Measurements from ENCODE around the gene GAGE2A.
"Not testable (repeated sequence)": the region's sequence is repeated elsewhere in the genome, so short reads cannot be mapped to it uniquely, and the experiment has no call there.

The GAGE2A gene, protein sequence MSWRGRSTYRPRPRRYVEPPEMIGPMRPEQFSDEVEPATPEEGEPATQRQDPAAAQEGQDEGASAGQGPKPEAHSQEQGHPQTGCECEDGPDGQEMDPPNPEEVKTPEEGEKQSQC

DNA sequence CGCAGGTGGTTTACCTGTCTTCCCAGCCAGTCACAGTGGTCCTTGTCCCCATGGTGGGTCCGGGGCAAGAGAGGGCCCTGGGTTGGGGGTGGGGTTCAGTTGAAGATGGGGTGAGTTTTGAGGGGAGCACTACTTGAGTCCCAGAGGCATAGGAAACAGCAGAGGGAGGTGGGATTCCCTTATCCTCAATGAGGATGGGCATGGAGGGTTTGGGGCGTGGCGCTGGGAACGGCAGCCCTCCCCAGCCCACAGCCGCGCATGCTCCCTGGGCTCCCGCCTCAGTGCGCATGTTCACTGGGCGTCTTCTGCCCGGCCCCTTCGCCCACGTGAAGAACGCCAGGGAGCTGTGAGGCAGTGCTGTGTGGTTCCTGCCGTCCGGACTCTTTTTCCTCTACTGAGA is at the start of gene GAGE2A:
GAGE2A (plus strand) TSS at position 301 of the 400 bp plus-strand sequence. CDS start 1,155 bp downstream, outside the sequence.
- not testable (repeated sequence) for DNase-seq (ENCODE audit: low read depth)

DNA sequence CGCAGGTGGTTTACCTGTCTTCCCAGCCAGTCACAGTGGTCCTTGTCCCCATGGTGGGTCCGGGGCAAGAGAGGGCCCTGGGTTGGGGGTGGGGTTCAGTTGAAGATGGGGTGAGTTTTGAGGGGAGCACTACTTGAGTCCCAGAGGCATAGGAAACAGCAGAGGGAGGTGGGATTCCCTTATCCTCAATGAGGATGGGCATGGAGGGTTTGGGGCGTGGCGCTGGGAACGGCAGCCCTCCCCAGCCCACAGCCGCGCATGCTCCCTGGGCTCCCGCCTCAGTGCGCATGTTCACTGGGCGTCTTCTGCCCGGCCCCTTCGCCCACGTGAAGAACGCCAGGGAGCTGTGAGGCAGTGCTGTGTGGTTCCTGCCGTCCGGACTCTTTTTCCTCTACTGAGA is 47.9 kb upstream of the GAGE2A start, which contains the start of gene GAGE12D:
GAGE12D (plus strand) TSS at position 301 of the 400 bp plus-strand sequence. CDS start 1,155 bp downstream, outside the sequence.
- not testable (repeated sequence) for DNase-seq (ENCODE audit: low read depth)

DNA sequence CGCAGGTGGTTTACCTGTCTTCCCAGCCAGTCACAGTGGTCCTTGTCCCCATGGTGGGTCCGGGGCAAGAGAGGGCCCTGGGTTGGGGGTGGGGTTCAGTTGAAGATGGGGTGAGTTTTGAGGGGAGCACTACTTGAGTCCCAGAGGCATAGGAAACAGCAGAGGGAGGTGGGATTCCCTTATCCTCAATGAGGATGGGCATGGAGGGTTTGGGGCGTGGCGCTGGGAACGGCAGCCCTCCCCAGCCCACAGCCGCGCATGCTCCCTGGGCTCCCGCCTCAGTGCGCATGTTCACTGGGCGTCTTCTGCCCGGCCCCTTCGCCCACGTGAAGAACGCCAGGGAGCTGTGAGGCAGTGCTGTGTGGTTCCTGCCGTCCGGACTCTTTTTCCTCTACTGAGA is 38.3 kb upstream of the GAGE2A start, which contains the start of gene GAGE12E:
GAGE12E (plus strand) TSS at position 301 of the 400 bp plus-strand sequence. CDS start 1,155 bp downstream, outside the sequence.
- DNase-seq (ENCODE audit: low read depth), result not testable (repeated sequence)

DNA sequence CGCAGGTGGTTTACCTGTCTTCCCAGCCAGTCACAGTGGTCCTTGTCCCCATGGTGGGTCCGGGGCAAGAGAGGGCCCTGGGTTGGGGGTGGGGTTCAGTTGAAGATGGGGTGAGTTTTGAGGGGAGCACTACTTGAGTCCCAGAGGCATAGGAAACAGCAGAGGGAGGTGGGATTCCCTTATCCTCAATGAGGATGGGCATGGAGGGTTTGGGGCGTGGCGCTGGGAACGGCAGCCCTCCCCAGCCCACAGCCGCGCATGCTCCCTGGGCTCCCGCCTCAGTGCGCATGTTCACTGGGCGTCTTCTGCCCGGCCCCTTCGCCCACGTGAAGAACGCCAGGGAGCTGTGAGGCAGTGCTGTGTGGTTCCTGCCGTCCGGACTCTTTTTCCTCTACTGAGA is 28.8 kb upstream of the GAGE2A start, which contains the start of gene GAGE12F:
GAGE12F (plus strand) TSS at position 301 of the 400 bp plus-strand sequence. CDS start 1,155 bp downstream, outside the sequence.
- DNase-seq (ENCODE audit: low read depth), result not testable (repeated sequence)

DNA sequence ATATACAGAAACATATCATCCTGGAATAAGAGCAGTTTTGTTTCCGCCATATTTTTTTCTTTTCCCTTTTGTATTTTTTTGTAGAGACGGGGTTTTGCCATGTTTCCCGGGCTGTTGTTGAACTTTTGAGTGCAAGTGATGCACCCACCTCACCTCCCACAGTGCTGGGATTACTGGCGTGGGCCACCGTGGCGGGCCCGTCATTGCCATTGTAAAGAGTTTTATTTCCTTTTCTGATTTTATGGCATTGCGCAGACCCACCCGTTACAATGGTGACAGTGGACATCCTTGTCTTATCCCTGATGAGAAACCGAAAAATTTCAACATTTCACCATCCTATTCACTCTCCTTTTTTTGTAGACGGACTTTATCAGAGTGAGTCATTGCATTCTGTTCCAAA is 20.6 kb upstream of the GAGE2A start:
- DNase-seq (ENCODE audit: low read depth), result not testable (repeated sequence)

DNA sequence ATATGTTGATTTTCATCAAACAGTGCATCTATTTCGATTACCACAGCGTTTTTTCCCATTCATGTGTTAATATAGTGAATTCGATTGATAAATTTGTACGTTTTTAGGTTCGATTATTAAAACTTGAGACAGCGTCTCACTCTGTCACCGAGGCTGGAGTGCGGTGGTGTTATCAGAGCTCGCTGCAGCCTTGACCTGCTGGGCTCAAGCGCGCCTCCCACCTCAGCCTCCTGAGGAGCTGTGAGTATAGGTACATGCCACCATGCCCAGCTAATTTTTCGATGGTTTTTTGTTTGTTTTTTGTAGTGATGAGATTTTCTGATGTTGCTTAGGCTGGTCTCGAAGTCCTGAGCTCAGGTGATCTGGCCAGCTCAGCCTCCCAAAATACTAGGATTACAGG is 20.1 kb upstream of the GAGE2A start:
- not testable (repeated sequence) for DNase-seq (ENCODE audit: low read depth)

DNA sequence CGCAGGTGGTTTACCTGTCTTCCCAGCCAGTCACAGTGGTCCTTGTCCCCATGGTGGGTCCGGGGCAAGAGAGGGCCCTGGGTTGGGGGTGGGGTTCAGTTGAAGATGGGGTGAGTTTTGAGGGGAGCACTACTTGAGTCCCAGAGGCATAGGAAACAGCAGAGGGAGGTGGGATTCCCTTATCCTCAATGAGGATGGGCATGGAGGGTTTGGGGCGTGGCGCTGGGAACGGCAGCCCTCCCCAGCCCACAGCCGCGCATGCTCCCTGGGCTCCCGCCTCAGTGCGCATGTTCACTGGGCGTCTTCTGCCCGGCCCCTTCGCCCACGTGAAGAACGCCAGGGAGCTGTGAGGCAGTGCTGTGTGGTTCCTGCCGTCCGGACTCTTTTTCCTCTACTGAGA is 19.2 kb upstream of the GAGE2A start, which contains the start of gene GAGE12G:
GAGE12G (plus strand) TSS at position 301 of the 400 bp plus-strand sequence. CDS start 1,155 bp downstream, outside the sequence.
- DNase-seq (ENCODE audit: low read depth), result not testable (repeated sequence)

DNA sequence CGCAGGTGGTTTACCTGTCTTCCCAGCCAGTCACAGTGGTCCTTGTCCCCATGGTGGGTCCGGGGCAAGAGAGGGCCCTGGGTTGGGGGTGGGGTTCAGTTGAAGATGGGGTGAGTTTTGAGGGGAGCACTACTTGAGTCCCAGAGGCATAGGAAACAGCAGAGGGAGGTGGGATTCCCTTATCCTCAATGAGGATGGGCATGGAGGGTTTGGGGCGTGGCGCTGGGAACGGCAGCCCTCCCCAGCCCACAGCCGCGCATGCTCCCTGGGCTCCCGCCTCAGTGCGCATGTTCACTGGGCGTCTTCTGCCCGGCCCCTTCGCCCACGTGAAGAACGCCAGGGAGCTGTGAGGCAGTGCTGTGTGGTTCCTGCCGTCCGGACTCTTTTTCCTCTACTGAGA is 9.6 kb upstream of the GAGE2A start, which contains the start of gene GAGE12H:
GAGE12H (plus strand) TSS at position 301 of the 400 bp plus-strand sequence. CDS start 1,155 bp downstream, outside the sequence.
- not testable (repeated sequence) for DNase-seq (ENCODE audit: low read depth)

DNA sequence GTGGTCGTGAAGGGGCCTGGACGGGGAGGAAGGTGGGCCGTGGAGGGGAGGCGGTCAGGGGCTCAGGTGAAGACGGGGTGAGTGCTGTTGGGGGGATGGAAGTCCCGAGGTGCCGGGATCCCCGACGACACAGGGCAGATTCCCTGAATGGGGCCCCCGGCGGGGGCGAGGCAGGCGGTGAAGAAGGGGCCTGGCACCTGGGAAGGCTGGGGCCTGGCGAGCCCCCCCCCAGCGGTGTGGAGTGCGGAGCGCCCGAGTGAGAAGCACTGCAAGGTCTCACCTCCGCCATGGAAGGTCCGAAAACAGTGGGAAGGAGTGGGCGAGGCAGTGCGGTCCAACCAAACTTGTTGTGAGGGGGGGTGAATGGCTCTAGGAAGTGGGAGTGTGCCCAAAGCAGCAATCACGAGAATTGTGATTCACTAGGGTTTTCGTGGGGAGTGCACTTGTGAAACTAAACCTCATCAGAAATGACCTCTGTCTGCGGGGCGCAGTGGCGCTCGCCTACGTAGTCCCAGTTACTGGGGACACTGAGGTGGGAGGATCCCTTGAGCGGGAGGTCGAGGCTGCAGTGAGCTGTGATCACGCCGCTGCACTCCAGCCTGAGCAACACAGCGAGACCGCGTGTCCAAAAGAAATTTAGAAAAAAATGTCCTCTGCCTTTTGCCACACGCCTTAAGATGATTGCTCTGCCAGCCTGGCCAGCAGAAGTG is 628 bp downstream of the GAGE2A start:
- DNase-seq (ENCODE audit: low read depth), result not testable (repeated sequence)

DNA sequence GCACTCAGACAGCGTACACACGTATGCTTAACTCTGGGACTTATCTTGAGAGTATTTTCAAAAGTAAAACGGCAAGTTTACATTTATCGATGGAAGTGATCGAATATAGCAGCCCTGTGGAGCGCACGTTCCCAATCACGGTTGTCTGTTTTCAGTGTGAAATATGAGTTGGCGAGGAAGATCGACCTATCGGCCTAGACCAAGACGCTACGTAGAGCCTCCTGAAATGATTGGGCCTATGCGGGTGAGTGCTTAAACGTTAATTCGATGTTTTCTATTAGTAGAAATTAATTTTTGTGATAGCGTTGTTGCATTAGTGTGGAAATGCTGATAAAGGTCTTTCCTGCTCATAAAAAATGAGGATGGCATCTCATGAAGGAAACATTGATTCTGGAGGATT is 1.2 kb downstream of the GAGE2A start:
- DNase-seq (ENCODE audit: low read depth), result not testable (repeated sequence)

DNA sequence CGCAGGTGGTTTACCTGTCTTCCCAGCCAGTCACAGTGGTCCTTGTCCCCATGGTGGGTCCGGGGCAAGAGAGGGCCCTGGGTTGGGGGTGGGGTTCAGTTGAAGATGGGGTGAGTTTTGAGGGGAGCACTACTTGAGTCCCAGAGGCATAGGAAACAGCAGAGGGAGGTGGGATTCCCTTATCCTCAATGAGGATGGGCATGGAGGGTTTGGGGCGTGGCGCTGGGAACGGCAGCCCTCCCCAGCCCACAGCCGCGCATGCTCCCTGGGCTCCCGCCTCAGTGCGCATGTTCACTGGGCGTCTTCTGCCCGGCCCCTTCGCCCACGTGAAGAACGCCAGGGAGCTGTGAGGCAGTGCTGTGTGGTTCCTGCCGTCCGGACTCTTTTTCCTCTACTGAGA is 9.4 kb downstream of the GAGE2A start, which contains the start of gene GAGE1:
GAGE1 (plus strand) TSS at position 301 of the 400 bp plus-strand sequence. CDS start 1,155 bp downstream, outside the sequence.
- DNase-seq (ENCODE audit: low read depth), result not testable (repeated sequence)

DNA sequence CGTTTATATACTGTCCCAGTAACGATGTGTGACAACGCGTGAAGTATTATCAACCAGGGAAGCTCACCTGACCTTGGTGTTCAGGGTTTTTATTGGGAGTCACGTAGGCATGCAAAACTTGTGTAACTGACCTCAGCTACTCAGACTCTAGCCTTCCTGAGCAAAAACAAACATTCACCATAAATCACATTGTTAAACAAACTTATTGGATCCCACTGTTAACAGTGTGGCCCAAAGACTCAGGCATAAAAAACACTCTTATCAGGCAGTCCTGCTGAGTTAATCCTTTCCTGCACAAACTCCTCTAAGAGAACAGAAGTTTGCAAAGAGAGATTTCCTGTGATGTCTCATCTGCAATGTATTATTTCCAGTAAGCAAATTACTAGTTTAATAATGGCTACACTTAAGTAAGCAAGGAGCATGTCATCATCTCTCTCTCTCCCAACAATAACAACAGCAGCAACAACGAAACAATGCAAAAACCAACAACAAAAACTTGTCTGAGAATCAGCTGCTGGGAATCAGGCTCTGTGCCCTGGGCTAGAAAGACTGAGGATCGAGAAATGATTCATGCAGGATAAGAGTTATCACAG is 21.5 kb downstream of the GAGE2A start:
- no peak for DNase-seq (ENCODE audit: low read depth)

DNA sequence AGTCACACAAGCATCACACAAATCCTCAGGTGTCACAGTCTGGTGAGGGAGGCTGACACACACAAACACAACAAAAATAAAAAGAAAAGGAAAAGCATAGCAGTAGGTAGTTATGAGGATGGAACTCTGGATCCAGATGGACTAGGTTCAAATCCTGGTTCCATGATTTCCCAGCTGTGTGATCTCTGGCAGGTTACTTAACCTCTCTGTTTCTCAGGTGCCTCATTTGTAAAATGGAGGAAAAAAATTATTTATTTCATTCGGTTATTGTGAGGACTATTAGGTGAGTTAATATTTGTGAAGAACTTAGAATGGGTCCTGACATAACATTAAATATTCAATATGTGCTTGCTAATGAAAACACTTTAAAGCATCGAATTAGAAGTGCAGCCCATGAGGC is 29.3 kb downstream of the GAGE2A start:
- no peak for DNase-seq (ENCODE audit: low read depth)

DNA sequence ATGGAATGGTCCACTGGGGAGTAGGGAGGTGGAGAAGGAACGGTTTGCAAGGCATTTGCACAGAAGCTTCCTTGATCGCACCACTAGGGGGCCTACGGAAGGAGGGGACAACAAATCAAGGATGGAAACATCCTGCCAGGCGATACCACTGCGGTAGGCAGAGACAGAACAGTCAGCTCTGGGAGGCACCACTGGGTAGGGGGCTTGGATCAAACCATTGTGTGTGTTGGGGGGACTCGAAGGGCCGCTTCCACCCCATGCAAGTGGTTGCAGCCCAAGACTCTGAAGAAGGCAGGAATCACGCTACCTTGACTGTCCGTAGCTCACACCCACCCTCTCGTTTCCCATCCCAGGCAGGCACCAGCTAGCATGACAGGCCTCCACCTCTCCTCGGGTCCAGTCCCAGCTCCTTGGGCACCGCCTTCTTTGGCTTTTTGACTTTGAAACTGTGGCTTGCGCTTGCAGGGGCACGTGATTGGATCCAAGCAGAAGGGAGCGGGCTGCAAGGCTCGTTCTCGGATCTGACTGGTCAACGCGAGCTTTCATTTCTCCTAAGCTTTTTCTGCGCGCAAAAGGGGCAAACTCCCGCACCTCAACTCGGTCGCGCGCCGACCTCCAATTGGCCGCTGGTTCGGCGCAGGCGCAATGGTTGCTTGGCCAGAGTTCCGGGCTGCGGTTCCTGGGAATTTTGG is 37.9 kb downstream of the GAGE2A start:
- DNase-seq (ENCODE audit: low read depth), result no peak

DNA sequence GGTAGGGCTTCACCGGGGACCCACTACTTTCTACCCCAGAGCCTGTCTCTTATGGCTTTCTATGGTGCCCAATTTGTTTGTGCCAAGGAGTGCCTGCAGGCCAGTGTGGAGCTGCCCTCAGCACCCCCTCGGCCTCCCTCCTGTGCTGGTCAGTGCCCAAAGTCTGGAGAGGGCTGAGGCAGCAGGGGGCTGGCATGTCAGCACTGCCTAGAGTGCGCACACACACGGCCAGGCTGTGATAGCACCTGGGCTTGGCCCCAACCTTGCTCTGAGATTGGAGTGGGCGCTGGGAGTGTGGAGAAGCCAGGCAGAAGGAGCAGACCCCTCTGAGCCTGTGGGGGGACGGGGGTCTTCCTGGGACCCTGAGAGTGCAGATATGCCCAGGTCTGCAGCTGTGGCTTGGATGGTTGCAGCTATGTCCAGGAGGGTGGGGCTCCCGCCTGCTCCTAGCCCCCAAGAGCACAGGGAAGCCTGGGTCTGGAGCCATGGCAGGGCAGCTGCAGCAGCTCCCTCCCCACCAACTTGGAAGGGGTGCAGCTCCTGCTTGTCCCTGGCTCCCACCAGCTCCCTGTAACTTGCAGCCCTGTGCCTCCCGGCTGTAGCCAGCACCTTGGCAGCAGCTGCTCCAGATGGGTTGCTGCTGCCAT is 55.8 kb downstream of the GAGE2A start:
- DNase-seq (ENCODE audit: low read depth), result no peak

Measured in non-pigmented ciliary epithelial cell (primary cell).